Adipose tissue (tissue), 3 donors: ENCODE measurements around the gene SEMG1. TPM values are rescaled to one million over a fixed set of nuclear protein-coding genes. Genes with fewer than 3 reads are reported as not detected.

ENCODE experiments used
- H3K27ac ChIP-seq: one replicate; pipeline ENCODE4 v1.5.1; 2013; ENCODE audit warnings: low read depth, low read length
- WGBS, 3 donors: extraction: QIAGEN DNeasy Blood & Tissue Kit; methylation state at CpG; one replicate each; pipeline ENCODE4 v1.1.7; 2013; 5-methylcytosine and 5-hydroxymethylcytosine counted together
- polyA plus RNA-seq, 3 donors: library from polyadenylated mRNA; stranded (reverse); fragments of 200-250 nt; gene quantifications; one replicate each; pipeline ENCODE4 v1.2.3, GENCODE V29; 2013
- donor health status: healthy with polysubstance abuse.
- donor health status: Bipolar disorder and iron deficiency.
- donor health status: healthy.

The SEMG1 gene
- polyA plus RNA-seq, 3 donors, result not detected

GRCh38 chr20:45258664-45259063 lies 51.8 kb downstream of the SEMG1 start:
- H3K27ac ChIP-seq, result no peak overlapping the region
- WGBS, 3 donors, result 44 to 54% (median 47%) methylated on average over 2 of the region's 2 CpGs

Other genes starting within 250 kb of the SEMG1 start
- gene TOMM34, start 246.6 kb upstream of the SEMG1 start, polyA plus RNA-seq, result 10 to 100 TPM; 10.0 to 12.4 (median 10.8) TPM
- gene STK4, start 240.5 kb upstream of the SEMG1 start, polyA plus RNA-seq, result 1 to 10 TPM; 3.9 to 8.7 (median 8.0) TPM
- under 1 TPM in 2 of 3 donors, not detected in 1; 0.01 to 0.05 TPM for gene KCNS1, start 105.9 kb upstream of the SEMG1 start, polyA plus RNA-seq
- gene WFDC5, start 91.9 kb upstream of the SEMG1 start, polyA plus RNA-seq, result not detected
- not detected for gene WFDC12, start 82.6 kb upstream of the SEMG1 start, polyA plus RNA-seq
- 10 to 100 TPM in 1 of 3 donors, under 1 TPM in 1, not detected in 1; 0.29 to 10.4 TPM for gene PI3, start 32.1 kb upstream of the SEMG1 start, polyA plus RNA-seq
- not detected for gene SEMG2, start 14.3 kb downstream of the SEMG1 start, polyA plus RNA-seq
- gene SLPI, start 47.5 kb downstream of the SEMG1 start, polyA plus RNA-seq, result 100 to 1,000 TPM in 1 of 3 donors, 10 to 100 TPM in 2; 19.9 to 109 (median 77.8) TPM
- gene RBPJL, start 99.8 kb downstream of the SEMG1 start, polyA plus RNA-seq, result 100 to 1,000 TPM in 1 of 3 donors, under 1 TPM in 1, not detected in 1; 0.19 to 233 TPM
- gene MATN4, start 101.3 kb downstream of the SEMG1 start, polyA plus RNA-seq, result 1 to 10 TPM in 1 of 3 donors, under 1 TPM in 1, not detected in 1; 0.07 to 4.8 TPM
- gene SDC4, start 141.4 kb downstream of the SEMG1 start, polyA plus RNA-seq, result 100 to 1,000 TPM in 1 of 3 donors, 10 to 100 TPM in 2; 25.0 to 105 (median 51.1) TPM
- gene SYS1, start 156.1 kb downstream of the SEMG1 start, polyA plus RNA-seq, result 10 to 100 TPM; 13.2 to 29.5 (median 21.6) TPM
- gene TP53TG5, start 171.3 kb downstream of the SEMG1 start, polyA plus RNA-seq, result under 1 TPM in 2 of 3 donors, not detected in 1; 0.02 to 0.04 TPM
- gene DBNDD2, start 201.3 kb downstream of the SEMG1 start, polyA plus RNA-seq, result 10 to 100 TPM; 29.0 to 48.0 (median 31.3) TPM
- gene PIGT, start 209.1 kb downstream of the SEMG1 start, polyA plus RNA-seq, result 10 to 100 TPM; 45.9 to 73.5 (median 62.2) TPM